ENCODE data around the gene SMCO4.

DNA sequence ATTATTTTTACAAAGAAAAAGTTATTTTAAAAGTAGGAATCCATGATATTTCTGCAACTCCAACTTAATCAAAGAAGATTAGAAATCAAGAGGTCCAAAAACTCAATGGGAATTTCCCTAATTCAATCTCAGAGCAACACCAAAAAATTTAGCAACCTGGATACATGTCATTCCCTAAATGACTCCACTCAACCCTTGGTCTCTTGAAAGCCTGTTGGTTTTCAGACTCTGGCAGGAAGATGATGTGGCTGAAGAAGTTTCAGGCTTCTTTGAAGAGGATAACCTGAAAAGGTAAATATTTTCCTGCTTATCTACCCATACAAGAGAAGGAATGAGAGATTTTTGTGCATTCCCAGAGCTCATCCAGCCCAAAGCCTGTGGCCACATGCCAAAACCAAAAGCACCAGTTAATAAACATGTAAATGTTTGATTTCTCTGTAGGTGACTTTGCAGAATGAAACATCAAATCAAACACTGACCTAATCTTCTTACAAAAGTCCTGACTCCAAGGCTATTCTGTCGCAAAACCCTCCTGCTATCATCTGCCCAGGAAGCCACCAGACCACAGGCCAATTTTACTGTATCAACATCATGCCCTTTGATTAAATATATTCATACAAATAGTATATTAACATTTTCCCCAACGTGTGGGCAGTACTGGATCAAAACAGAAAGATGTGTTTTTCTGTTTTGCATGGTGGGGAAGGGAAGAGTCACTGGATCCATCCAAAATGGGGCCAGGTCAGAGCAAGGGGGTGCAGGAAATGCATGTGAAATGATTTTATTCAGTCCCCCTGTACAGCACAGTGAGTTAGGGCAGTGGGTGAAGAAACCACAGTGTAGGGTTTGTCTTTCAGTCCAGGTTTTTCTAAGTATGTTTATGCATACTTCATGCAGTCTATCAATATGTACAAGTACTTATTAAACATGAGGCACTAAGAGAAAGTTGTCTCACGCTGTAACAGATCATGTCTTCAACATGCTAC lies 38.8 kb downstream of the SMCO4 start:
- TF ChIP-seq, protein P1, sequence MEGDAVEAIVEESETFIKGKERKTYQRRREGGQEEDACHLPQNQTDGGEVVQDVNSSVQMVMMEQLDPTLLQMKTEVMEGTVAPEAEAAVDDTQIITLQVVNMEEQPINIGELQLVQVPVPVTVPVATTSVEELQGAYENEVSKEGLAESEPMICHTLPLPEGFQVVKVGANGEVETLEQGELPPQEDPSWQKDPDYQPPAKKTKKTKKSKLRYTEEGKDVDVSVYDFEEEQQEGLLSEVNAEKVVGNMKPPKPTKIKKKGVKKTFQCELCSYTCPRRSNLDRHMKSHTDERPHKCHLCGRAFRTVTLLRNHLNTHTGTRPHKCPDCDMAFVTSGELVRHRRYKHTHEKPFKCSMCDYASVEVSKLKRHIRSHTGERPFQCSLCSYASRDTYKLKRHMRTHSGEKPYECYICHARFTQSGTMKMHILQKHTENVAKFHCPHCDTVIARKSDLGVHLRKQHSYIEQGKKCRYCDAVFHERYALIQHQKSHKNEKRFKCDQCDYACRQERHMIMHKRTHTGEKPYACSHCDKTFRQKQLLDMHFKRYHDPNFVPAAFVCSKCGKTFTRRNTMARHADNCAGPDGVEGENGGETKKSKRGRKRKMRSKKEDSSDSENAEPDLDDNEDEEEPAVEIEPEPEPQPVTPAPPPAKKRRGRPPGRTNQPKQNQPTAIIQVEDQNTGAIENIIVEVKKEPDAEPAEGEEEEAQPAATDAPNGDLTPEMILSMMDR (conservative IDR thresholded peaks at IDR 0.05; ENCODE audit: low read length), result no peak
- TF ChIP-seq EZH2phosphoT487 (IDR thresholded peaks at IDR 0.05; ENCODE audit: borderline replicate concordance, low read depth, low read length), result no peak
